Activated naive CD8-positive, alpha-beta T cell (primary cell): ENCODE data around the gene FAM83G.
"Not testable (repeated sequence)": the region's sequence is repeated elsewhere in the genome, so short reads cannot be mapped to it uniquely, and the experiment has no call there.

Experiments used
- H3K27ac Mint-ChIP-seq: one replicate; pipeline ENCODE4 v1.8.0; 2021; ENCODE audit warnings: mixed read lengths
- H3K27me3 Mint-ChIP-seq: one replicate; pipeline ENCODE4 v1.8.0; 2021; ENCODE audit warnings: mixed read lengths
- H3K36me3 Mint-ChIP-seq: one replicate; pipeline ENCODE4 v1.8.0; 2021; ENCODE audit warnings: mixed read lengths
- H3K4me1 Mint-ChIP-seq: one replicate; pipeline ENCODE4 v1.8.0; 2021; ENCODE audit warnings: low read depth, mixed read lengths
- H3K4me3 Mint-ChIP-seq: one replicate; pipeline ENCODE4 v1.8.0; 2021; ENCODE audit warnings: mild to moderate bottlenecking, mixed read lengths
- H3K9me3 Mint-ChIP-seq: one replicate; pipeline ENCODE4 v1.8.0; 2021; ENCODE audit warnings: low read depth, mixed read lengths

The FAM83G gene

GRCh38 chr17:18925187-18925586, 79.4 kb downstream of the FAM83G start:
- peak overlapping the region; percentile 9 for H3K4me3 Mint-ChIP-seq
- peak overlapping the region; percentile 47 for H3K27ac Mint-ChIP-seq
- no peaks in the 10 kb centered on the region for H3K9me3 Mint-ChIP-seq
- H3K4me1 Mint-ChIP-seq: peaks cover 45% of the 10 kb centered on the region
- H3K36me3 Mint-ChIP-seq: peaks cover 13% of the 10 kb centered on the region
- no peaks in the 10 kb centered on the region for H3K27me3 Mint-ChIP-seq

GRCh38 chr17:18922596-18922995, 82.0 kb downstream of the FAM83G start:
- not testable (repeated sequence) for H3K27ac Mint-ChIP-seq, H3K36me3 Mint-ChIP-seq, H3K4me3 Mint-ChIP-seq, H3K9me3 Mint-ChIP-seq, H3K27me3 Mint-ChIP-seq
- H3K4me1 Mint-ChIP-seq: peaks cover 59% of the 10 kb centered on the region

- Mint-ChIP-seq H3K27me3 (no peaks in the 10 kb centered on the region), H3K9me3 (no peaks in the 10 kb centered on the region), H3K36me3 (peaks cover 10% of the 10 kb centered on the region), H3K27ac (peak overlapping the region; percentile 51), H3K4me1 (peaks cover 58% of the 10 kb centered on the region), H3K4me3 (peak overlapping the region; percentile 46)
Observed at GRCh38 chr17:18921912-18922451, 82.6 kb downstream of the FAM83G start.

- no peaks in the 10 kb centered on the region for H3K9me3 Mint-ChIP-seq
- H3K36me3 Mint-ChIP-seq: peaks cover 14% of the 10 kb centered on the region
- peak overlapping the region; percentile 4 for H3K4me3 Mint-ChIP-seq
- H3K4me1 Mint-ChIP-seq: peaks cover 58% of the 10 kb centered on the region
- H3K27me3 Mint-ChIP-seq: no peaks in the 10 kb centered on the region
- no peak overlapping the region for H3K27ac Mint-ChIP-seq
Observed at GRCh38 chr17:18921485-18921884, 83.1 kb downstream of the FAM83G start.

GRCh38 chr17:18920911-18921441, 83.6 kb downstream of the FAM83G start:
- Mint-ChIP-seq H3K9me3 (no peaks in the 10 kb centered on the region), H3K27me3 (no peaks in the 10 kb centered on the region), H3K27ac (peak overlapping the region; percentile 10), H3K4me1 (peaks cover 57% of the 10 kb centered on the region), H3K36me3 (peaks cover 14% of the 10 kb centered on the region), H3K4me3 (peak overlapping the region; percentile 4)

- H3K36me3 Mint-ChIP-seq: peaks cover 16% of the 10 kb centered on the region
- H3K4me1 Mint-ChIP-seq: peaks cover 48% of the 10 kb centered on the region
- H3K27ac Mint-ChIP-seq: peak overlapping the region; percentile 43
Observed at GRCh38 chr17:18919963-18920362, 84.6 kb downstream of the FAM83G start.

More at GRCh38 chr17:18919963-18920362, 84.6 kb downstream of the FAM83G start:
- H3K9me3 Mint-ChIP-seq: no peaks in the 10 kb centered on the region
- no peak overlapping the region for H3K4me3 Mint-ChIP-seq
- no peaks in the 10 kb centered on the region for H3K27me3 Mint-ChIP-seq
